Bronchial epithelial cell (primary cell): ENCODE measurements around the gene DYRK3. TPM values are rescaled to one million over a fixed set of nuclear protein-coding genes. Genes with fewer than 3 reads are reported as not detected.

Experiments
- DNase-seq: peaks from one replicate; pipeline ENCODE4 v3.0.0-alpha.2; 2010; ENCODE audit warnings: low read depth
- FAIRE-seq: peaks from 2 replicates; lab custom pipeline; 2011; peaks lifted over from hg19 to GRCh38; lab: Jason Lieb, UNC
- H3K27me3 ChIP-seq: 2 replicates; pipeline ENCODE4 v1.5.1; 2011; ENCODE audit warnings: low read length; ENCODE audit not compliant: control insufficient read depth, insufficient read depth
- H3K36me3 ChIP-seq: 2 replicates; pipeline ENCODE4 v1.5.1; 2011; ENCODE audit warnings: low read length; ENCODE audit not compliant: control insufficient read depth, insufficient read depth
- H3K4me3 ChIP-seq: 2 replicates; pipeline ENCODE4 v1.5.1; 2011; ENCODE audit warnings: mild to moderate bottlenecking, low read depth, low read length, control low read depth
- total RNA-seq: library from RNA; depleted of rRNA; stranded (reverse); fragments of >200 nt; gene quantifications from 2 replicates; pipeline ENCODE4 v1.2.1, GENCODE V29; 2014
- TF ChIP-seq, protein P1 (sequence below): IDR thresholded peaks from 2 replicates; pipeline ENCODE4 v1.5.1; 2011; ENCODE audit warnings: mild to moderate bottlenecking, moderate library complexity, low read length, control low read depth, inconsistent platforms; ENCODE audit not compliant: insufficient read depth, severe bottlenecking

Gene DYRK3
- total RNA-seq, 1 donor from 2014 or later = 58.2 TPM

DNA sequence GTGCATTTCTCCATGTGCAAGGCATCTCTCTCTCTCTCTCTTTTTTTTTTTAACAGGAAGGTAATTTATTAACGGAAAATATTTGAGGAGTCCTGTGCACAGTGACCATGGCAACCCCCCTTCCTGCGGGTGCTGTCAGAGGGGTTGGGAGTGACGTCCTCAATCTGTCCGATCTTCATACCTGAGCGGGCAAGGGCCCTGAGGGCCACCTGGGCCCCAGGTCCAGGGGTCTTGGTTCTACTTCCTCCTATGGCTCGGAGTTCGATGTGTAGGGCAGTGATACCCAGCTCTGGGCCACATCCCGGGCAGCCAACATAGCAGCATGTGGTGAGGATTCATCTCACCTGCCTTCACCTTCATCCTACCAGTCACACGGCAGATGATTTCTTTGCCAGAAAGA is 60.4 kb downstream of the DYRK3 start:
- no peaks in the 10 kb centered on the region for H3K27me3 ChIP-seq
- peaks cover 9% of the 10 kb centered on the region for H3K36me3 ChIP-seq
- DNase-seq = no peak
- no peak for FAIRE-seq
- H3K4me3 ChIP-seq = no peak overlapping the region
- TF ChIP-seq, protein P1, sequence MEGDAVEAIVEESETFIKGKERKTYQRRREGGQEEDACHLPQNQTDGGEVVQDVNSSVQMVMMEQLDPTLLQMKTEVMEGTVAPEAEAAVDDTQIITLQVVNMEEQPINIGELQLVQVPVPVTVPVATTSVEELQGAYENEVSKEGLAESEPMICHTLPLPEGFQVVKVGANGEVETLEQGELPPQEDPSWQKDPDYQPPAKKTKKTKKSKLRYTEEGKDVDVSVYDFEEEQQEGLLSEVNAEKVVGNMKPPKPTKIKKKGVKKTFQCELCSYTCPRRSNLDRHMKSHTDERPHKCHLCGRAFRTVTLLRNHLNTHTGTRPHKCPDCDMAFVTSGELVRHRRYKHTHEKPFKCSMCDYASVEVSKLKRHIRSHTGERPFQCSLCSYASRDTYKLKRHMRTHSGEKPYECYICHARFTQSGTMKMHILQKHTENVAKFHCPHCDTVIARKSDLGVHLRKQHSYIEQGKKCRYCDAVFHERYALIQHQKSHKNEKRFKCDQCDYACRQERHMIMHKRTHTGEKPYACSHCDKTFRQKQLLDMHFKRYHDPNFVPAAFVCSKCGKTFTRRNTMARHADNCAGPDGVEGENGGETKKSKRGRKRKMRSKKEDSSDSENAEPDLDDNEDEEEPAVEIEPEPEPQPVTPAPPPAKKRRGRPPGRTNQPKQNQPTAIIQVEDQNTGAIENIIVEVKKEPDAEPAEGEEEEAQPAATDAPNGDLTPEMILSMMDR = no peak

DNA sequence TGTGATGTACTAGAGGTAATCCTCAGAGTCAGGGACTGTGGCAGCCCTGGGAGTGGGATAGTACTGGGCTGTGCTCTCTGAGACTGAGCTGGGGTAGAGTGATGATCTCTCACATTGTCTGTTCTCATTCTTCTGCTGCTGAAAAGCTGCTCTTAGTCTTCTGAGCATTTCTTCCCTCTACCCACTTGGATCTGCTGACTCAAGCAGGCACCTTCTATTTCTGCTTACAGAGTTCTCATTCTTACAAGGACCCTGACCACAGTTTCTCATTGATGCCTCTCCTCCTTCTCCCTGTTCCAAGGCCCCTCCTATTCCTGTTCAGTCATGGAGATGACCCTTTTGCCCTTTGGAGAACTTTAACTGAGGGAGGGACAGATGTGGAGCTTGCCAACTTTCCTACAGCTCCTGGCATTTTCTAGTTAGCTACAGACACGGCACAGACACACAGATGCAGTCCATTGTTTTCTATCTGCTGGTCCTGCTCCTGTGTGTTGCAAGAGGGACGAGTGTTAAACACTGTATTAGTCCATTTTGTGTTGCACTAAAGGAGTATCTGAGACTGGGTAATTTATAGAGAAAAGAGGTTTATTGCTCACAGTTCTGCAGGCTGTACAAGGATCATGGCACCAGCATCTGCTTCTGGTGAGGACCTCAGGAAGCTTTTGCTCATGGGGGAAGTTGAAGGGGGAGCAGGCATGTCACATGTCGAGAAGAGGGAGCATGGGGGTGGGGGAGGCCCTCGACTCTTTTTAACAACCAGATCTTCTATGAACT is 61.7 kb downstream of the DYRK3 start:
- TF ChIP-seq, protein P1 = no peak
- FAIRE-seq = no peak

DNA sequence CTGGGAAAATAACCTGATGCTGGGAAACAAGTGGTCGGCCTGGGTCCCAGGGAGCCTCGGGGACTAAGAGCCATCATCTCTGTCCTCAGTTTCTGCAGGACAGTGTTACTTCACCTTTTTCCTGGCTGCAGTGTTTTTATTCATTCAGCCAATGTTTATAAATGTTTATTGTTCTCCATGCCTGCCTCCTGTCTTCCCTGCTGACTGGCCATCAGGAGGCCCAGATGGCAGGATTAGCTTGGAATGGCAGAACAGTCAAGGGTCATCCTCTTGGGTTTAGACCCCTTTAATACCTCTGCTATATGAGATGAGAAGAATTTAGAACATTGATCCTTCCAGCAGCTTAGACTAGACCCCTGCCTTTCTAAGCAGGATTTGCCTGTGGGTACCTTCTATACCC is 62.7 kb downstream of the DYRK3 start:
- no peak overlapping the region for H3K4me3 ChIP-seq
- DNase-seq = no peak
- peaks cover 8% of the 10 kb centered on the region for H3K36me3 ChIP-seq
- TF ChIP-seq, protein P1 = no peak
- H3K27me3 ChIP-seq = no peaks in the 10 kb centered on the region
- no peak for FAIRE-seq

More for the DNA sequence above, 61.7 kb downstream of the DYRK3 start:
- peaks cover 9% of the 10 kb centered on the region for H3K36me3 ChIP-seq
- H3K27me3 ChIP-seq = no peaks in the 10 kb centered on the region
- no peak overlapping the region for H3K4me3 ChIP-seq
- no peak for DNase-seq

Other genes with a start within 250 kb of the DYRK3 start
- 2.9 and 5.8 TPM in 2 replicates for gene IKBKE, start 165.1 kb upstream of the DYRK3 start, total RNA-seq
- gene RASSF5, start 128.0 kb upstream of the DYRK3 start, total RNA-seq = 3.4 and 4.6 TPM in 2 replicates
- gene EIF2D, start 23.1 kb upstream of the DYRK3 start, total RNA-seq = 52.0 and 56.1 TPM in 2 replicates
- gene MAPKAPK2, start 49.4 kb downstream of the DYRK3 start, total RNA-seq = 23.2 and 33.2 TPM in 2 replicates
- 0.13 TPM in 1 of 2 replicates, not detected in the other for gene IL19, start 135.2 kb downstream of the DYRK3 start, total RNA-seq
- not detected in 2 replicates for gene IL10, start 137.0 kb downstream of the DYRK3 start, total RNA-seq
- gene IL20, start 230.1 kb downstream of the DYRK3 start, total RNA-seq = 0.53 TPM in 1 of 2 replicates, not detected in the other